NCI-H2196 (cell line): ENCODE results near the gene C20orf141.

Experiments
- DNase-seq: peaks from one replicate; lab custom pipeline; 2025; ENCODE audit not compliant: unreplicated experiment; lab: John Stamatoyannopoulos, UW

The C20orf141 gene

GRCh38 chr20:2846698-2847097 lies 31.9 kb downstream of the C20orf141 start:
- DNase-seq, result no peak

GRCh38 chr20:2847802-2848201 lies 33.0 kb downstream of the C20orf141 start:
- no peak for DNase-seq

DNA sequence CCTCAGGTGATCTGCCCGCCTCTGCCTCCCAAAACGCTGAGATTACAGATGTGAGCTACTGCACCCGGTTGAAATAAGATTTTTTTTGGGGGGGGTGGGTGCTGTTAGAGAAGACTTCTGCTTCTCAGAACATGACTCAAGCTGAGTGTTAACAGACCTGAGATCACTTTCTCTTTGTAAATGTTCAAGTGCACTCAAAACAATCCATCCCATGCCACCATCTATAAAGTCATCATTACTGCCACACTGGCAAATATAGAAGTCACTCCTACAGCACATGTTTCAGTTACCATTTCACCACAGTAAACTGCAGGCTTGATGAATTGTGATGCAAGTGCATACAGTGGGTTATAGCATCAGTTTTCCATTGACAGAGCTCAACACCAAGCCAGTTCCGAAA lies 34.7 kb downstream of the C20orf141 start:
- DNase-seq, result no peak

GRCh38 chr20:2851086-2851485 lies 36.3 kb downstream of the C20orf141 start:
- no peak for DNase-seq

- no peak for DNase-seq
These were observed 43.8 kb downstream of the C20orf141 start for GRCh38 chr20:2858591-2858990.

- DNase-seq, result peak; percentile 41
These were observed 44.7 kb downstream of the C20orf141 start for GRCh38 chr20:2859330-2860121.

- DNase-seq, result no peak
These were observed 49.8 kb downstream of the C20orf141 start for GRCh38 chr20:2864626-2865025.

GRCh38 chr20:2865101-2865500 lies 50.3 kb downstream of the C20orf141 start:
- no peak for DNase-seq
